HepG2 (cell line): ENCODE measurements around the gene FNDC8. TPM values are rescaled to one million over a fixed set of nuclear protein-coding genes. Genes with fewer than 3 reads are reported as not detected.

Experiments used
- AHR ChIP-seq: IDR thresholded peaks from 2 replicates; pipeline ENCODE4 v1.6.1; 2018; ENCODE audit warnings: missing genetic modification reagents, missing compliant biosample characterization
- ELF3 ChIP-seq: IDR thresholded peaks from 2 replicates; pipeline ENCODE4 v1.6.1; 2016; ENCODE audit warnings: missing genetic modification reagents, missing compliant biosample characterization
- FOXA3 ChIP-seq: IDR thresholded peaks from 2 replicates; pipeline ENCODE4 v1.6.1; 2016; ENCODE audit warnings: missing genetic modification reagents, missing compliant biosample characterization
- FOXK1 ChIP-seq: sonication (generic); formaldehyde crosslinking; IDR thresholded peaks from 2 replicates; pipeline ENCODE4 v1.4.0; 2020; ENCODE audit warnings: low read depth, missing genetic modification reagents, borderline replicate concordance
- GPBP1L1 ChIP-seq: sonication (generic); formaldehyde crosslinking; IDR thresholded peaks from 2 replicates; pipeline ENCODE4 v1.5.0; 2020; ENCODE audit warnings: mild to moderate bottlenecking, missing genetic modification reagents
- HMG20A ChIP-seq: IDR thresholded peaks from 2 replicates; pipeline ENCODE4 v1.6.1; 2016; ENCODE audit warnings: borderline replicate concordance
- HNRNPH1 ChIP-seq: fragments of 200-400 bp; formaldehyde crosslinking; optimal IDR thresholded peaks from 2 replicates; pipeline ENCODE3; 2017; ENCODE audit warnings: mild to moderate bottlenecking, low read depth, low read length
- HOXA3 ChIP-seq: sonication (generic); formaldehyde crosslinking; IDR thresholded peaks from 2 replicates; pipeline ENCODE4 v1.5.0; 2020; ENCODE audit warnings: missing genetic modification reagents
- KDM5A ChIP-seq: fragments of 200-600 bp; sonication (generic); IDR thresholded peaks from 2 replicates; pipeline ENCODE4 v1.7.0; 2018; ENCODE audit warnings: antibody characterized with exemption, mild to moderate bottlenecking, low read length, borderline replicate concordance
- LCORL ChIP-seq, 2 experiments: fragments of 450-650 bp in 1 of 2; sonication (generic) in 1 of 2; formaldehyde crosslinking in 1 of 2; IDR thresholded peaks; 2 replicates each; pipeline versions ENCODE4 v1.5.0 to v1.6.1; 2017 to 2020; ENCODE audit warnings: antibody characterized with exemption in 1 of 2, missing genetic modification reagents in 1 of 2
- NCOA2 ChIP-seq: sonication (generic); formaldehyde crosslinking; IDR thresholded peaks from 2 replicates; pipeline ENCODE4 v1.8.0; 2022; ENCODE audit warnings: inconsistent platforms
- NONO ChIP-seq, 2 experiments: fragments of 450-650 bp in 1 of 2; sonication (generic) in 1 of 2; formaldehyde crosslinking in 1 of 2; IDR thresholded peaks in 1 of 2; conservative IDR thresholded peaks in 1 of 2; 2 replicates each; pipeline versions ENCODE4 v1.6.1 to v1.8.0; 2017 to 2022; ENCODE audit warnings: mild to moderate bottlenecking in 1 of 2, missing genetic modification reagents in 1 of 2, moderate library complexity in 1 of 2
- NPAS2 ChIP-seq: sonication (generic); formaldehyde crosslinking; IDR thresholded peaks from 2 replicates; pipeline ENCODE4 v1.8.0; 2022; ENCODE audit warnings: mild to moderate bottlenecking, missing genetic modification reagents, borderline replicate concordance
- RFXAP ChIP-seq: sonication (generic); formaldehyde crosslinking; IDR thresholded peaks from 2 replicates; pipeline ENCODE4 v1.4.0; 2020; ENCODE audit warnings: missing genetic modification reagents, borderline replicate concordance
- RXRB ChIP-seq: IDR thresholded peaks from 2 replicates; pipeline ENCODE4 v1.6.1; 2016; ENCODE audit warnings: borderline replicate concordance, missing genetic modification reagents, missing compliant biosample characterization
- TP53 ChIP-seq: sonication (generic); formaldehyde crosslinking; conservative IDR thresholded peaks from 2 replicates; pipeline ENCODE4 v1.4.0; 2020; ENCODE audit warnings: missing genetic modification reagents
- ZBTB21 ChIP-seq: sonication (generic); formaldehyde crosslinking; IDR thresholded peaks from 2 replicates; pipeline ENCODE4 v1.4.0; 2020; ENCODE audit warnings: missing genetic modification reagents
- ZBTB4 ChIP-seq: sonication (generic); formaldehyde crosslinking; IDR thresholded peaks from 2 replicates; pipeline ENCODE4 v1.4.0; 2020; ENCODE audit warnings: missing genetic modification reagents, mild to moderate bottlenecking, borderline replicate concordance
- ZFX ChIP-seq: sonication (generic); formaldehyde crosslinking; IDR thresholded peaks from 2 replicates; pipeline ENCODE4 v1.4.0; 2020; ENCODE audit warnings: mild to moderate bottlenecking, low read depth, missing genetic modification reagents, moderate library complexity
- ZNF430 ChIP-seq: sonication (generic); formaldehyde crosslinking; IDR thresholded peaks from 2 replicates; pipeline ENCODE4 v1.9.0; 2021; ENCODE audit warnings: mild to moderate bottlenecking, missing genetic modification reagents
- ZNF678 ChIP-seq: sonication (generic); formaldehyde crosslinking; IDR thresholded peaks from 2 replicates; pipeline ENCODE4 v1.4.0; 2020; ENCODE audit warnings: mild to moderate bottlenecking, missing genetic modification reagents
- ZNF691 ChIP-seq: sonication (generic); formaldehyde crosslinking; IDR thresholded peaks from 2 replicates; pipeline ENCODE4 v1.4.0; 2020; ENCODE audit warnings: missing genetic modification reagents, low read depth, mild to moderate bottlenecking, borderline replicate concordance
- ZSCAN21 ChIP-seq: sonication (generic); formaldehyde crosslinking; IDR thresholded peaks from 2 replicates; pipeline ENCODE4 v1.8.0; 2022; ENCODE audit warnings: mild to moderate bottlenecking, missing genetic modification reagents, moderate library complexity, borderline replicate concordance
- polyA plus RNA-seq, 8 experiments: library from polyadenylated mRNA; depleted of rRNA in 3 of 8; stranded (reverse) in 7 of 8; unstranded in 1 of 8; fragments of >200 nt; fragmentation: Illumina TruSeq in 4 of 8; extraction: Trizol in 4 of 8; gene quantifications; 2 replicates each; pipeline versions ENCODE4 v1.2.1 to v1.2.3, GENCODE V29; 2011 to 2016; ENCODE audit warnings: low read depth in 4 of 8, missing spikeins in 1 of 8, mixed read lengths in 1 of 8; ENCODE audit not compliant: insufficient read depth in 1 of 8
- total RNA-seq, 5 experiments: library from RNA; depleted of rRNA; stranded (reverse); fragments of >200 nt; fragmentation: Illumina TruSeq; extraction: Trizol; gene quantifications; 2 replicates each; pipeline ENCODE4 v1.2.3, GENCODE V29; 2016; ENCODE audit warnings: low read depth in 1 of 5

The FNDC8 gene
- total and polyA plus RNA-seq, 2 of the 13 experiments (the other 11 are each of a cell fraction or from before 2014, with no cell fraction given) = not detected

GRCh38 chr17:35087731-35088355 lies 33.6 kb upstream of the FNDC8 start (continued):
- TF ChIP-seq ZNF691 (CRISPR knock-in tag) (peak; percentile 37; the same call in 1 of the 2 replicates), RFXAP (CRISPR knock-in tag) (no peak), NCOA2 (CRISPR knock-in tag) (0 out of 2 replicates have a peak, but pooled peaks have one; percentile 26), ZNF430 (CRISPR knock-in tag) (0 out of 2 replicates have a peak, but pooled peaks have one; percentile 13), ZNF678 (no peak), HOXA3 (no peak), GPBP1L1 (CRISPR knock-in tag) (no peak), AHR (CRISPR knock-in tag) (no peak), LCORL (IDR thresholded peaks at IDR 0.05) (no peak), LCORL (CRISPR knock-in tag; IDR thresholded peaks at IDR 0.05) (0 out of 2 replicates have a peak, but pooled peaks have one; percentile 6), HMG20A (CRISPR knock-in tag) (0 out of 2 replicates have a peak, but pooled peaks have one; percentile 8), ZSCAN21 (CRISPR knock-in tag) (no peak), NONO (IDR thresholded peaks at IDR 0.05) (no peak), NONO (CRISPR knock-in tag; conservative IDR thresholded peaks at IDR 0.05) (no peak), TP53 (CRISPR knock-in tag) (no peak), ZBTB21 (CRISPR knock-in tag) (0 out of 2 replicates have a peak, but pooled peaks have one; percentile 6), RXRB (CRISPR knock-in tag) (peak; percentile 6; the same call in 1 of the 2 replicates), ELF3 (CRISPR knock-in tag) (0 out of 2 replicates have a peak, but pooled peaks have one; percentile 13), ZFX (CRISPR knock-in tag) (no peak), NPAS2 (CRISPR knock-in tag) (no peak), ZBTB4 (CRISPR knock-in tag) (no peak), KDM5A (no peak), HNRNPH1 (no peak), FOXK1 (CRISPR knock-in tag) (0 out of 2 replicates have a peak, but pooled peaks have one; percentile 21), FOXA3 (CRISPR knock-in tag) (peak; percentile 33; the same call in 1 of the 2 replicates)
